Ovary (tissue), 3 donors: ENCODE measurements around the gene EIF2S1.

Experiments
- CTCF ChIP-seq, 3 donors: fragments of 450-650 bp in 2 of 3; fragments of 200-600 bp in 1 of 3; IDR thresholded peaks; one replicate each; pipeline versions ENCODE4 v1.5.1 to v1.8.0; 2016 to 2022; ENCODE audit warnings: antibody characterized with exemption in 3 of 3, mild to moderate bottlenecking in 1 of 3
- EP300 ChIP-seq: sonication (generic); formaldehyde crosslinking; IDR thresholded peaks from one replicate; pipeline ENCODE4 v1.6.1; 2017; ENCODE audit warnings: antibody characterized with exemption
- POLR2A ChIP-seq: fragments of 450-650 bp; IDR thresholded peaks from one replicate; pipeline ENCODE4 v1.6.1; 2017; ENCODE audit warnings: antibody characterized with exemption, mild to moderate bottlenecking, moderate library complexity
- donor health status: DM: no; HTN: no; CAD: no.

GRCh38 chr14:67357186-67357968 lies 2.8 kb upstream of the EIF2S1 start:
- no peak for TF ChIP-seq EP300
- TF ChIP-seq CTCF (IDR thresholded peaks at IDR 0.05), result no peak
- no peak for TF ChIP-seq POLR2A
